ENCODE results near the gene NPAS3.
"Not testable (repeated sequence)": the region's sequence is repeated elsewhere in the genome, so short reads cannot be mapped to it uniquely, and the experiment has no call there.

Gene NPAS3

DNA sequence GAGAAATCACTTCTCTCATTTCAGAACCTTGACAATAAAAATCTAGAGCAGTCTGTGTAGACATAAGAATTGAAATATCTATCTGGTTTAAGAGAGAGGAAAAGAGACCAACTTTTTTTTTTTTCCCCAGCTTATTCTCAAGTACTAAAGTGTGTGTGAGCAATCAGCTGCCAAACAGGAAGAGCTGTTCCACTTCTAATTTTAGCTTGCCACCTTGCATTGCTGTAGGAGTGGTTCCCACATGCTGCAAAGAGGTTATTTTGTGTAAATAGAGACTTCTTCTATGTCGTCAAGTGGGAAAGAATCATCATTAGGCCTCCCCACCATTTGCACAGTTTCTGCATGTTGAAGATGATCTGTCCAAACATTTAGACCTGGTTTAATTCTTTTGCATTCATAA is 142.6 kb downstream of the NPAS3 start:
- DNase-seq (ENCODE audit: low spot score): no peak

DNA sequence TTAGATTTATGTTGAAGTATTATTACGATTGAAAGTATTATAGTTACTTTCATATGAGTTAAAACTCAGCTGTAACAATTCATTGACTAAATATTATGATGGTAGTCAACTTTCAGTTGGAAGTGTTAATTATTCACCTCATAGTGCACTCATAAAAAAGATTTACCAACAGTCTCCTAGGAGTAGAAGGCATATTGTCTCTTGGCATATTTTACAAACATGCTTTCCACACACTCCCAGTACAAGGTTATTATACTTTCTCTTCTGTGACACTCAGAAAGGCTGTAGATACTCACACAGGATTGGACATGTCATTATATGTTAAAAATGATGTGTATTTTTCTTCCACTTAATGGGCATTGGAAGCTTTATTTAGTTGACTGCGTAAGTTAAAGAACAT is 147.1 kb downstream of the NPAS3 start:
- no peak for DNase-seq (ENCODE audit: low spot score)

DNA sequence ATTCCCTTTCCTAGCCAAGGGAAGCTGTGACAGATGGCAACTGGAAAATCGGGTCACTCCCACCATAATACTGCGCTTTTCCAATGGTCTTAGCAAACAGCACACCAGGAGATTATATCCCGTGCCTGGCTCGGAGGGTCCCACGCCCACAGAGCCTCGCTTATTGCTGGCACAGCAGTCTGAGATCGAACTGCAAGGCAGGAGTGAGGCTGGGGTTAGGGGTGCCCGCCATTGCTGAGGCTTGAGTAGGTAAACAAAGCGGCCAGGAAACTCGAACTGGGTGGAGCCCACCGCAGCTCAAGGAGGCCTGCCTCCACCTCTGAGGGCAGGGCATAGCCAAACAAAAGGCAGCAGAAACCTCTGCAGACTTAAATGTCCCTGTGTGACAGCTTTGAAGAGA is 149.6 kb downstream of the NPAS3 start:
- DNase-seq (ENCODE audit: low spot score): not testable (repeated sequence)

DNA sequence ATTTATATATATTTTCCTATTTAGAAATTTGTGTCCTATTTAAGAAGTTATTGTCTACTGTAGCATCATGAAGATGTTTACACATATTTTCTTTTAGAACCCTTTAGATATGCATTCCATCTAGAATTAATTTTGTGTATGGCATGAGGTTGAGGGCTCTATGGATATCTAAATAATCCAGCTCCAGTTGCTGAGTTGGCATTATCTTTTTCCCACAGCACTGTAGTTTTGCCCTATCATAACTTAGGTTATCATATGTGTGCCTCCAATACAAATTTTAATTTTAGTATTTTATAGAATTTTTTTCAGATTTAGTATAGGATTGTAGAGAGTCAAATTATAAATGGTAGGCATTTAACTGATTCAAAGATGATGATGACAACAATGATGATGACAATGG is 159.3 kb downstream of the NPAS3 start:
- DNase-seq (ENCODE audit: low spot score): no peak

DNA sequence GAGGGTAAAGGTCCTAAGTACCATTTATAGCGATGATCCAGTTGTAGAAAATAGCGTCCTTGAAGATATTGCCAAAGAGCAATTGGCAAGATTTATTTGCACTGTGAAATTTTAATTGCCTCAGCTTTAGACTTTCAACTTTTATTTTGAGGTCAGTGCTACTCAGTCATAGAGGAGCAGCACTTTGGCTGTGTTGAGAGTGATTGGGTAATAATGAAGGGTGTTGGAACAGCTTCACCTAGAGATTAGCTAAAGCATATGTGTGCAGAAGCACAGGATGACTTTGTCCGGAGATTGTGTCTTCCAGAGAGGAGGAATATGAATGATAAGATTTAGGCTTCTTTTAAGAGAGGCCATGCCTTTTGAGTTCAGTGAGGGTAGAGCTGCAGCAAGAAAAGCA is 164.8 kb downstream of the NPAS3 start:
- no peak for DNase-seq (ENCODE audit: low spot score)

DNA sequence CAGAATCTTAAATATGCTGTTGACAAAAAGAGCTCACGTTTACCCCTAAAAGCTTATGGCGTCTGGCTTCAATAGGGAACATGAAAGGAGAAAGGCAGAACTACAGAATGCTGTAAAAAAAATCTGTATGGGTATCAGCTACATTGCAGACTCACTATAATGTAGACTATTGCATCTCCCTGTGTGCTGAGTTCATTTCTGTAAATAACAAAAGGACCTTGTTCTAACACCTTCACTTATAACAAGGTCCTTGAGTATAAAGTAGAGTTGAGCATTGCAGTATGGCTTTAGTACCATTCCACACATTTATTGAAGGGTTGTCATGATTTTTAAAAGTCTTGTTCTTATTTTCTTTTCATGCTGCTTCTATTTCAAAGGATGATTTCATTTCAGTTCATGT is 165.3 kb downstream of the NPAS3 start:
- no peak for DNase-seq (ENCODE audit: low spot score)

DNA sequence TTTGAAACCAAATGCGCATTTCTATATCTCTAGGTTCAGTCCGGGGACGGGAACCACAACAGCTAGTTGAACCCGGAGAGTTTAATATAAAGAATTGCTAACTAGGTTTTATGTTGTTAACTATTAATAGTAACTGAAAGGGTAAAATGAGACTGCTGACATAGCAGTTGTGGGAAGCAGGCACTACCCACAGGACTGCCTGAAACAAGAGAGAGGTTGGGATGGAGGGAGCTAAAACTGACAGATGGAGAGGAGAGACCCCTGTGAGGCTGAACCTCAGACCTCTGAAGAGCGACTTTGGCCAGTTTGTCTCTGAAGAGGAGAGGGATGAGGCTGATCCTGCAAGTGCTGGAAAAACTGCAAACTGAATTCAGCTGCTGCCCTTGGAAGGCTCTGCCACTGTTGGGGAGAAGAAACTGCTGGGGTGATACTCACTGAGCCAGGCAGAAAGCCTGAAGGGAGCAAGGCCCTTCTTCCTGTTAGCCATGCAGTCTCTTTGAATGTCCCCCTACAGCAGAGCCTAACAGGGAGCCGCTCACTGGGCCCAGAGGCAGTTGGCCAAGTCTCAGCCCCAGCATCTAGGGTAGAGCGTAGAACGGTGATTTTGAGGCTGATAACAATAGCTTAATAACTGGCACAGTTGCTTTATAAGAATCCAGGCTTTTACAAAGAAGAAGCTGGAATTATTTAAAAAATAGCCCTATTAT is 172.2 kb downstream of the NPAS3 start:
- no peak for DNase-seq (ENCODE audit: low spot score)

DNA sequence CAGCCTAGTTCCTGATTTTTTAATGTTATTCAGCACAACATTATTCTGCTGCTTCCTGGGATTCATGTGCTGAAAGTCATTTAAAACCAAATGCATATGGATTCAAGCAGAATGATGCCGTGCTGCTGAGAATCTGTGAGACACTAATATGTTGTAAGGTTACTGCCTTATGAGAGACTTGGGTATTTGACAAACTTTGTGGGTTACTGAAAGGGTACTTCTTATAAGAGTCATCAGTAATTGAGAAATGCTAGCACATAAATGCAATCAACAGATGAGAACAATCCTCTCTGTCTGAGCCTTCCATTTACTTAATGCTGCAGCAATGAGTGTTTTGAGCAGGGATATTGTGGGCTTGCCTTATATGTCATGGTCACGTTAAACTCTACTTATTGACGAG is 175.7 kb downstream of the NPAS3 start:
- no peak for DNase-seq (ENCODE audit: low spot score)

DNA sequence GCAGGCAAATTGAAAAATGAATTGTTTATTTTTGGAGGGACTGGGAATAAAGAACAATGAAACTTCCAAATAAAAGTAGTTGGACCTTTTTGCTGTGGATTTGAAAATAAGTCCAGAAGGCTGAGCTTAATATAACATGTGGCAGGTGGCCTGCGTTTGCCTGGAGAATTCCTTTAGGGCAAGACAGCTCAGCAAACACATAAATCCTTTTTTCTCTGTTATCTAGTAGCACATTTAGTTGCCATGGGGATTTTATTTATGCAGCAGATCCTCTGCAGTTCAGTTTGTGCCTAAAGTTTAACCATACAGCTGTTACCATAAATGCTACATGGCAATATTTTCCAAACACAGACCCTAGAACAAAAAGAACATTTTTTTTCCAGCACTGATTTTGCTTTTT is 180.0 kb downstream of the NPAS3 start:
- no peak for DNase-seq (ENCODE audit: low spot score)

DNA sequence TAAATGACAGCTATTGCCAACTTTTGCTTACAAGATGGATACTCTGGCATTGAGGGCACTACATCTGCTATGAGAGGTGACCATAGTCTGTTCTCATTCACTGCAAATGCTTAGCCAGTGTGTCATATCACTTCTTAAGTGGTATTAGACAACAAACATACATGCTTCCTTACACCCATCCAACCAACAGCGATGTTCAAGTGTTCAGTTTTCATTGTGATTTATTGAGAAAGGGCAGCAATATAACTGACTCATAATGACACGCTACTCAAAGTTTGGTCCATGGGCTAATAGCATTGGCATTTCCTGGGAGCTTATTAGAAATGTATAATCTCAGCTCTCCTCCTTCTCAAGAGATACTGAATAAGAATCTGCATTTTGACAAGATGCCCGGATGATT is 181.7 kb downstream of the NPAS3 start:
- no peak for DNase-seq (ENCODE audit: low spot score)

DNA sequence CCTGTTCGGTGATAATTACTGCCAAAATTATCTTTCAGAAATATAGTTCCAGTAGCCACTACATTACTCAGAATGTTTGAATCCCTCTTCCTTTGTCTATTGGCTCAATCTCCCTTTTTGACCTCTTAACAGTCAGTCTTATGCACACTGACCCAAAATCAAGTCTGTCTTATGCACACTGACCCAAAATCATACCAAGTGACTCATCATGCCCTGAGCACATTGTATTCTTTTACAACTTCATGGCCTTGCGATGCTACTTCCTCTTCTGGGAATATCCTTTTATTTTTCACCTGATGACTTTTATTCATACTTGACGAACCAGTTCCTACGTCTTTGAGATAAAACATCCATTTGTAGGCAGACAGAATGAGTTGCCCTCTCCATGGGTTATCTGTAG is 182.3 kb downstream of the NPAS3 start:
- no peak for DNase-seq (ENCODE audit: low spot score)

DNA sequence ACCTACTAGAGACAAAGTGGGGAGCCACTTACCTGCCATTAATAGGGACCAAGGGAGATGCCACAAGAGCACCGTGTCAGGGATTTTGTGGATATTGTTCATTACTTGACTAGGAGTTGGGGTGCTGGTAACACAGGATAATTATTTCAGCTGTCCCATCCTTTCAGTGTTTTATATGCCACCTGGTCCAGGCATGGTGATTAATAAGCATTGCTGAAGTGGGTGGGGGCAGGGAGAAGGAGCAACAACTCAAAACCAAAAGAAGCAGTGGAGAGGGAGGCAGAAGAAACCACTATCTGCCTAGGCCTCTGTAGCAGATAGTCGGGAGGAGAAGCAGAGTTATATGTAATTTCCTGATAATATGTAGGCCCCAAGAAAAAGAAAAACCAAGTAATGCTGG is 184.6 kb downstream of the NPAS3 start:
- DNase-seq (ENCODE audit: low spot score): no peak

DNA sequence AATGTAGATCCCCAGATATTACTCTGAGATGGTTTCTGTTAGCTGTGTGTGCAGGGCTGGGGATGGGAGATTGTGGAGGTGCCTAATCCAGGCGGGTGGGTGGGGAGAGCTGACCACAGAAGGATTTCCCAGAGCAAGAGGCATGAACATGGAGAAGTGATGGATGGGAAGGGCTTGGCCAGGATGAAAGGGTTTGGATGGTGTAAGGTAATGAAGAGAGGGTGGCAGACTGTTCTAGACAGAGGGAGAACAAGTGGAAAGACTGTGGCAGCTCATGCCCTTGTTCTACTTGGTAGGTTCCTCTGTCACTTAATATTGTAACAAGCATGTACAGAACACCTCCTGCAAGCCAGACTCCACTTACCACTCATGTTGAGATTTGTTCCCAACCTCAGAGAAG is 187.8 kb downstream of the NPAS3 start:
- no peak for DNase-seq (ENCODE audit: low spot score)

DNA sequence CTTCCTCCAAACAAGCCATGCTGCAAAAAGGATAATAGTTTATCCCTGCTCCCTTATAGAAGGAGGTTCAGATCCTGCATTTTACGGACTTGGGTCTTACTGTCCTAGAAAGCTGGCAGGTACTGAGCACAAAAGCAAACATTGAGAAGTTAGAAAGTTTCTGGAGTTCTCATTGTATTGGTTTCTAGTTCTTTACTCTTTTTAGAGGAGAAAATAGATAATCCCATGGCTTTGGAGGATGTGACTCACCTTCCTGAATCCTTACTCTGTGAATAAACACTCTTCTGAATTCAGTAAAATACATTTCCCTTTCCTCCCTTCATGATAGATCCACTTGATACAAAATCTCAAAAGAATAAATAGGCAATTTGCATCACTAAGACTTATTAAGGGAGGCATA is 188.9 kb downstream of the NPAS3 start:
- DNase-seq (ENCODE audit: low spot score): no peak

DNA sequence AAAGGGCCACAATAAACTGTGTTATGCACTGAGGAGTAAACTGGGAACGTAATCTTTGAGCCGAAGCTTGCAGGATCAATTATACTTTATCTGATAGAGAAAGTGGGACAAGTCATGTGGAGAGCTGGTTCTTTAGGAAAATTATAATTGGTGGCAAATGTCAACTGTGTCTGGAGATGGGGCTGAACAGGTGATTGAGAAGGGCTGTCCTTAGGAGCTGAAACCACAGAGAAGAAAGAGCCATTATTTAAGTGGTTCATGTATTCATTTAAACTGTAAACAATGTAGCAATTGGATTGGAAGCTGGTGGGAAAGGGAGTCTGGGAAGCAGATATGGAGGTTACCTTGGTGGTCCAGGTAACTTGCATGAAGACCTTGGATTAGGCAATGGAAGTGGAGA is 193.1 kb downstream of the NPAS3 start:
- DNase-seq (ENCODE audit: low spot score): no peak

DNA sequence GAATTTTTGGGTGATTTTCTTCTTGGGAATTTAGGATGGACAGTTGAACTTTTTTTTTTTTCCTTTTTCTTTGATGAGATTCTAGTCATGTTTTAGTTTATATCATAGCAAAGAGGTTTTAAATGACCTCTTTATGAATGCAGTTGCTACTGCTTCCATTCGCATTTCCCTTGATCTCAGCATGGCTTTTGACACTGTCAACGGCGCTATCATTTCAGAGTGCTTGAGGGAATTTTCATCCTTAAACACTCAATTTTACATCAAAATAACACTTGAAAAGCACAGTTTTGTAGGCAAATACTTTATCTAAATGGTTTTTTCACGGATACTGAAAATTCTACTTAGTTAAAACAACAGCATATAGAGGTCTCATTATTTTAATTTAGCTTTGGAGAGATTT is 195.5 kb downstream of the NPAS3 start:
- no peak for DNase-seq (ENCODE audit: low spot score)

DNA sequence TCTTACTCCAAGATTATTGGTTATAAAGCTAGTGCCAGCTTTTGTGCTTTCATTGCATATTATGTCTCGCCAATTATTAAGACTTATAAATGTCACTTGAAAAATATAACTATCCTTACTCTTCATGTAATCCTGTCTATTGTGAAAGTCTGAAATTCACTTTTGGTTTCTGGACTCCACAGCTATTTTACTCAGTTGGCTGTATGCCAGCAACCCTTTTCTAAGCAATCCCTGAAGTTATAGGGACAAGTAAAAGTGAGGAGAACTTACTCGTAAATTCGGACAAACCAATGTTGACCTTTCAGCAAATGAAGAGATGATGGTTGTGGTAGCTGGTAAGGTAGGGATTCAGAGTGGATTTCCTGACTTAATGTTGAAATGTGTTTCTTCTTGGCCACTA is 196.3 kb downstream of the NPAS3 start:
- no peak for DNase-seq (ENCODE audit: low spot score)

DNA sequence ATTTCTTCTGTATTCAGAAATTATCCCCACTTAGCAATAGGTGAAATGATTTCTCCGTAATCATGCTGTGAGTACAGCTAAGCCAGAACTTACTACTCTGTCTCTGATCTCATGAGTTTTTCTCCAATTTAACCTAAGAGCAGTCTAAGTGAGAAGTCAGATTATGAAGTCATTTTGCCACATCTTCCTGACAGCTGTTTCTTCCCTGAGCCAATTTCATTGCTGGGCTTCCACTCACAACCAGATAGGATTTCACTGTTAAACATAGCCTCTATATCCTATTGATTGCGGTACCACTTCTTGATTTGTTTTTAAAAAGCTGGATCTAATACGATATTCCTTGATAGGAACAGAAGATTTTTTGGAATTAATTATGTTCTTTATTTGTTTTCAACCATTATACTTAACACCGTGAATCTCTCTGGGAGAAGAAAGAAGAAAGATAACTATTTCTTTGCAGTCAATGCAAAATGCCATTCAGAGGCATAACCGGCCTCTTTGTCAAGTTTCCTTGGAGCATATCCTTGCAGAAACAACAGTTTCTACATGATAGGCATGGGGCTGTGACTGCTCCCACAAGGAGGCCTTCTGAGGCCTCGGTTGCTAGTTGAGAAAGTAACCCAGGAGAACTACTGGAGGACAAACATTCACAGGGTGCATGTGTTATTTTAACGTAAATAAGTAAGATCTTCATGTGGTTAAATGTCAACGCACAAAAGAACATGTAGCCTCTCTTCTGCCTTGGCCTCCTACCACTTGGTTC is 212.2 kb downstream of the NPAS3 start:
- no peak for DNase-seq (ENCODE audit: low spot score)

DNA sequence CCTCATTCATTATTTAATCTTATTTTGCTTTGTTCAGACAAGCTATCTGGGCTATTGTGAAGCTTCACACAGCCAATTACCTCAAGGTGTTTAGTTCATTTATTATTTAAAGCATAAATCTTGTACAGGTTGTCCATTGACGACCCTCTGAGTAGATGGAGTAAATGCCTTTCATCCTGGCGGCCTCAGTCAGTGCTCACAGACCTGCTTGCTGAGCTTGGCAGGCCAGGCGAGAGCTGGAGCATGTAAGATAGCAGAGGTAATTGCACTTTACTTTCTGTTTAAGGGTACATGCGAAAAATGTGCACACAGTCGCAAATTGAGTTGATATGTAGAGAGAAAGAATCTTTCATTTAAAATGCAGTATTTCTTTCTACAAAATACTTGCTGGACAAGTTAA is 224.4 kb downstream of the NPAS3 start:
- no peak for DNase-seq (ENCODE audit: low spot score)

DNA sequence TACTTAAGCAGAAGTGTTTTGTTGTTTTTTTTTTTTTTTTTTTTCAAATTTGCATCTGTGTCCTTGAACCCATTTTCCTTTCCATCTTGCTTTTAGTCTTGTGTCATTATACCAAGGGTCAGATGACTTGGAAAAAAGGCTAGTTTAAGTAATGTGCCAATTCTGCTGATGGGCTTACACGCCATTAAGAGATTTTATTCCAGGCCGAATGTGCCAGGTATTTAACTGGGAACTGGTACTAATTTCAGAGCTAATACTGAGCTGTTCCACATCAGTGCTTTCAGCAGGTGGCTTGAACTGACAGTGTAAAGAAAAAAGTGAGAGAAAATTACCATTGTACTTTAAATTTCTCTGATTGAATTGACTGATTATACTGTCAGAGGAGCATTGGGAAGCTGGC is 224.9 kb downstream of the NPAS3 start:
- no peak for DNase-seq (ENCODE audit: low spot score)

DNA sequence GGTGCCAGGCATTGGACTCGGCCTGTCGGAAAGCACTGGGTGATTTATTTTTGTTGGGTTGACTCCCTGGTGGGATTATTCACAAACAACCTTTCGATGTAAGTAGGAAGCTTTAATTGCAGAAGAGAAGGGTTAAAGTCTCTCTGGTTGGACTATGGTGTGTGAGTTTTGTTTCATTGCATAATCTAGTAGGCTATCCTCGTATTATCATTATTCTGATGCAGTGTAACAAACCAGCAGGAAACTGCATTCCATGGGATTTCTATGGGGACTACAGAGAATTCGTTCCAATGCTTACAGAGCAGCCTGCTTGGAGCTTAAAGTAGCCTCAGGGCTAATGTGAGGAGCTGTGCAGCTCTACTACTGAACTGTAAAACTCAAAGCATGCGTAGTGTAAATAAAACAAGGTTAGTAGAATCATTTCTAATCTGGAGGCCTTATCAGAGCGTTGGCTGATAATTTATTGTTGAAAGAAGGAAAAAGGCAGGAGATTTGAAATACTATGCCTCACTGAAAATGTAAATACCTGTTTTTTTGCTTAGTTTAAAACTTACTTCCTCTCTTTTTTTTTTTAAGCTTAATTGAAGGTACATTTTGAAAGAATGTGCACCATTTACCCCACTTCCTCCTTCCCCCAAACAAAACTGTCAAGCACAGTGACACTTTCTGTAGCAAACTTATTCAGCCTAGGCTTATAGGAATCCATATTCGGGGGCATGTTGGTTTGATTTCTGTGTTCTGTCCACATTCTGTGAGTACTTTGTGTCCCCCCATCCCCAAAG is 226.7 kb downstream of the NPAS3 start:
- DNase-seq (ENCODE audit: low spot score): no peak

DNA sequence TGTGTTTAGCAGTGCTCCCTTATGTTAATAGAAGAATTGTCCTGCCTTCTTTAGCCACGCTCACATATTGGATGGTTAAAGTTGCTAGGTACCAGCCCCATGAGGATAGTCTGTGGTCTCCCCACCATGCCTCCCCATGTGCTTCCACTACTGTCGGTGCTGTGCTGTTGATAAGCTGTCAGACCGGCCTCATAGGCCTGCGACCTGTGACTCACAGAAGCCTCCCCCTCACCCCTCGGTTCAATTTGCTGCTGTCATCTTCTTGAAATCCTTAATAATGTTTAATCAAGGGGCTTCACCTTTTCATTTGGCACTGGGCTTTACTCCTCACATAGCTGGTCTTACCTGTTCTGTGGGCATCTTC is 227.2 kb downstream of the NPAS3 start:
- no peak for DNase-seq (ENCODE audit: low spot score)

DNA sequence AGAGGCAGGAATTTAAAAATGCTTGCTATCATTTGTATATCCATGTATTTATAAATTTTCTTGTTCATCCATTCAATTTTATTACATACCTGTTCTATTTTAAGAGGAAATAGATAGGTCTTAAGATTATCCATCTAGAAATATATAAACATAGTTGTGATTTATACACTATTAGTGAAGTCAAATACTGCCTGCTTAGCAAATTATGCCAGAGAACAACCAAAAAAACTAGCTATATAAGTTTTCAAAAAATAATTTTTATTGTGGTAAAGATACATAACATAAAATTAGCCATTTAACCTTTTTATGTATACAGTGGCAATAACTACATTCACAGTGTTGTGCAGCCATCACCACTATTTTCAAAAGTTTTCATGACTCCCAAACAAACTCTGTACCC is 237.3 kb downstream of the NPAS3 start:
- DNase-seq (ENCODE audit: low spot score): no peak
